Mesendoderm (in vitro differentiated cells): ENCODE measurements around the gene WDR18. TPM values are rescaled to one million over a fixed set of nuclear protein-coding genes. Genes with fewer than 3 reads are reported as not detected.

Experiments used
- DNase-seq: peaks from one replicate; pipeline ENCODE4 v3.0.0; 2013
- H2AK5ac ChIP-seq: 2 replicates; pipeline ENCODE4 v1.6.1; 2013; ENCODE audit warnings: low read length, inconsistent platforms
- H2BK120ac ChIP-seq: 2 replicates; pipeline ENCODE4 v1.6.1; 2013; ENCODE audit warnings: low read depth, mild to moderate bottlenecking, low read length, moderate library complexity, mixed read lengths
- H2BK15ac ChIP-seq: replicated peaks from 2 replicates; pipeline ENCODE4 v1.6.1; 2013; ENCODE audit warnings: low read depth, mild to moderate bottlenecking, moderate library complexity
- H2BK5ac ChIP-seq: 2 replicates; pipeline ENCODE4 v1.6.1; 2013; ENCODE audit warnings: low read length, inconsistent platforms
- H3K18ac ChIP-seq: 2 replicates; pipeline ENCODE4 v1.6.1; 2013; ENCODE audit warnings: mild to moderate bottlenecking, low read length, mixed read lengths
- H3K23ac ChIP-seq: one replicate; pipeline ENCODE4 v1.6.1; 2013; ENCODE audit warnings: low read length
- H3K27ac ChIP-seq: 2 replicates; pipeline ENCODE4 v1.5.1; 2013; ENCODE audit warnings: low read depth, mild to moderate bottlenecking, inconsistent platforms, low read length, moderate library complexity
- H3K27me3 ChIP-seq: 2 replicates; pipeline ENCODE4 v1.6.1; 2013; ENCODE audit warnings: low read length, control low read depth, mild to moderate bottlenecking, inconsistent platforms; ENCODE audit not compliant: insufficient read depth, poor library complexity
- H3K36me3 ChIP-seq: 2 replicates; pipeline ENCODE4 v1.6.1; 2013; ENCODE audit warnings: low read length, inconsistent platforms; ENCODE audit not compliant: control insufficient read depth, insufficient read depth
- H3K4ac ChIP-seq: one replicate; pipeline ENCODE4 v1.6.1; 2013; ENCODE audit warnings: low read depth, mild to moderate bottlenecking, low read length, moderate library complexity
- H3K4me1 ChIP-seq: 2 replicates; pipeline ENCODE4 v1.6.1; 2013; ENCODE audit warnings: low read depth, low read length, inconsistent platforms; ENCODE audit not compliant: control insufficient read depth
- H3K4me2 ChIP-seq: 2 replicates; pipeline ENCODE4 v1.6.1; 2013; ENCODE audit warnings: low read length
- H3K4me3 ChIP-seq: 2 replicates; pipeline ENCODE4 v1.5.1; 2013; ENCODE audit warnings: mild to moderate bottlenecking, low read length
- H3K56ac ChIP-seq: one replicate; pipeline ENCODE4 v1.6.1; 2013; ENCODE audit warnings: low read length
- H3K79me1 ChIP-seq: 2 replicates; pipeline ENCODE4 v1.6.1; 2013; ENCODE audit warnings: low read length, inconsistent platforms
- H3K79me2 ChIP-seq: 2 replicates; pipeline ENCODE4 v1.6.1; 2013; ENCODE audit warnings: mild to moderate bottlenecking, low read length; ENCODE audit not compliant: control insufficient read depth, insufficient read depth
- H3K9ac ChIP-seq: 2 replicates; pipeline ENCODE4 v1.6.1; 2013; ENCODE audit warnings: low read length, inconsistent platforms
- H4K5ac ChIP-seq: one replicate; pipeline ENCODE4 v1.6.1; 2013; ENCODE audit warnings: low read length
- H4K8ac ChIP-seq: one replicate; pipeline ENCODE4 v1.6.1; 2013; ENCODE audit warnings: low read depth, mild to moderate bottlenecking, control low read depth, low read length, moderate library complexity
- WGBS: extraction: QIAGEN DNeasy Blood & Tissue Kit; methylation state at CpG from one replicate; pipeline ENCODE4 v1.1.7; 2013; ENCODE audit warnings: low lambda C conversion rate, missing lambda C conversion rate; ENCODE audit not compliant: insufficient coverage; ENCODE audit errors: extremely low coverage; 5-methylcytosine and 5-hydroxymethylcytosine counted together
- small RNA-seq: library from polyadenylated mRNA; stranded (forward); fragments of <200 nt; extraction: miRNeasy Mini kit (QIAGEN cat#:217004); gene quantifications from one replicate; pipeline ENCODE3, GENCODE V24; 2013; ENCODE audit not compliant: insufficient read depth

Gene WDR18

DNA sequence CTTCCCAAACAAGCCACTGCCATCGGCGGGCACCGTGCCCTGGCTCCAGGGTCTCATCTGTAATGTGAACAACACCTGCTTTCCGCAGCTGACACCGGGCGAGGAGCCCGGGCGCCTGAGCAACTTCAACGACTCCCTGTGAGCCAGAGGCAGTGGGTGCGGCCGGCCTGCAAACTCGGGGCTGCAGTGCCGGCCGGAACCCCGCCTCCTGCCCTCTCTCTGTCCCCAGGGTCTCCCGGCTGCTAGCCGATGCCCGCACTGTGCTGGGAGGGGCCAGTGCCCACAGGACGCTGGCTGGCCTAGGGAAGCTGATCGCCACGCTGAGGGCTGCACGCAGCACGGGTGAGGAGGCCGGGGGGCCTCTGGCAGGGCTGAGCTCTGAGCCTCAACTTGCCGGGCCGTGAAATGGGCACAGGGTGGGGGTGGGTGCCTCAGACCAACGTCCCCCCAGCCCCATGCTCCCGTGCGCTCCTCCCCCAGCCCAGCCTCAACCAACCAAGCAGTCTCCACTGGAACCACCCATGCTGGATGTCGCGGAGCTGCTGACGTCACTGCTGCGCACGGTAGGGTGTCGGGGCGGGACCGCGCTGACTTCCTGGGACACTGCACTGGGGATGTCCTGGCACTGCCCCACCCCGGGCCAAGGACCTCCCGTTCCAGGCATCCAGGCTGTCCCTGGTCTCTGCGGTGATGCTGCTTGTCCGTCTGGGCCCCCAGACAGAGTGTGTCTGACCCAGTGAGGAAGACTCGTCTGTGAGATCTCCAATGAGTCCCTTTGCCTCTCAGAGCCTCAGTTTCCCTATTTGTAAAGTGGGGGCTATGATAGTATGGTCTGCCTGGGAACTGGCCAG is 57.9 kb downstream of the WDR18 start:
- no peak overlapping the region for H3K4me3 ChIP-seq
- H3K56ac ChIP-seq: no peak overlapping the region
- no peaks in the 10 kb centered on the region for H3K79me2 ChIP-seq
- no peak overlapping the region for H4K5ac ChIP-seq
- H4K8ac ChIP-seq: no peak overlapping the region
- no peak overlapping the region for H3K4me2 ChIP-seq
- DNase-seq: no peak
- no peak overlapping the region for H3K9ac ChIP-seq
- no peak overlapping the region for H3K23ac ChIP-seq
- no peak overlapping the region for H3K27ac ChIP-seq
- peaks cover 4% of the 10 kb centered on the region for H3K4me1 ChIP-seq
- H3K27me3 ChIP-seq: no peaks in the 10 kb centered on the region
- no peaks in the 10 kb centered on the region for H3K79me1 ChIP-seq
- no peak overlapping the region for H3K4ac ChIP-seq
- WGBS: no CpG with 5 or more reads among the region's 43 CpGs
- no peak overlapping the region for H2AK5ac ChIP-seq
- no peak overlapping the region for H2BK120ac ChIP-seq
- no peaks in the 10 kb centered on the region for H3K36me3 ChIP-seq
- H2BK15ac ChIP-seq: no peak overlapping the region
- no peak overlapping the region for H2BK5ac ChIP-seq
- H3K18ac ChIP-seq: no peak overlapping the region

DNA sequence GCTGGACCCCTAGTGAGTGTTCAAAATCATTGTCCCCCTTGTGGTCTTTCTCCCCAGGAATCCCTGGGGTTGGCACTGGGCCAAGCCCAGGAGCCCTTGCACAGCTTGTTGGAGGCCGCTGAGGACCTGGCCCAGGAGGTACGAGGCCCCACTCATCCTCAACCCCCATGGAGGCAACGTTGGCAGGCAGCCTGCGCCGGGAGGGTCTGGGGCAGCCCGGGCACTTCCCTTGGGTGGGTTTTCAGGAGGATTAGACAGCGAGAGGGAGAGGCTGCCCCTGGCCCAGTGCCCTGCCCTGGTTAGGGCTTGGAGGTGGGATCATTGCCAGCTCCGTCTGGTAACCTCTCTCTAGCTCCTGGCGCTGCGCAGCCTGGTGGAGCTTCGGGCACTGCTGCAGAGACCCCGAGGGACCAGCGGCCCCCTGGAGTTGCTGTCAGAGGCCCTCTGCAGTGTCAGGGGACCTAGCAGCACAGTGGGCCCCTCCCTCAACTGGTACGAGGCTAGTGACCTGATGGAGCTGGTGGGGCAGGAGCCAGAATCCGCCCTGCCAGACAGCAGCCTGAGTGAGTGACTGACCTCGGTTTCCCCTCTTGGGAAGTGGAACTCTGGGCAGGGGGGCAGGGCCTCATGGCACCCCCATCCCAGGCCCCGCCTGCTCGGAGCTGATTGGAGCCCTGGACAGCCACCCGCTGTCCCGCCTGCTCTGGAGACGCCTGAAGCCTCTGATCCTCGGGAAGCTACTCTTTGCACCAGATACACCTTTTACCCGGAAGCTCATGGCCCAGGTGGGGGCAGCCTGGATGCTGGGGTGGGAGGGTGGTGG is 58.8 kb downstream of the WDR18 start:
- Histone ChIP-seq H3K4me2 (no peak overlapping the region), H2BK120ac (no peak overlapping the region), H3K27me3 (no peaks in the 10 kb centered on the region), H3K23ac (no peak overlapping the region), H3K18ac (no peak overlapping the region), H2BK5ac (no peak overlapping the region), H3K79me1 (no peaks in the 10 kb centered on the region), H2AK5ac (no peak overlapping the region), H3K9ac (no peak overlapping the region), H2BK15ac (no peak overlapping the region), H3K79me2 (no peaks in the 10 kb centered on the region), H3K4me3 (no peak overlapping the region), H3K4ac (no peak overlapping the region), H4K5ac (no peak overlapping the region), H3K27ac (no peak overlapping the region), H4K8ac (no peak overlapping the region), H3K36me3 (no peaks in the 10 kb centered on the region), H3K4me1 (peaks cover 4% of the 10 kb centered on the region), H3K56ac (no peak overlapping the region)
- WGBS: no CpG with 5 or more reads among the region's 23 CpGs
- no peak for DNase-seq

Small RNA genes within 50 kb of the gene (small RNA-seq; reads per million reads assigned to genes)
- gene RNU6-2: not detected
